Gastroesophageal sphincter (tissue), 4 donors: ENCODE results near the gene CHAC1. TPM values are rescaled to one million over a fixed set of nuclear protein-coding genes. Genes with fewer than 3 reads are reported as not detected.

Experiments used
- ATAC-seq: fragments of 150-250 bp; one replicate; pipeline ENCODE4 v1.9.1; 2016; ENCODE audit warnings: mild to moderate bottlenecking, moderate library complexity
- H3K27ac ChIP-seq, 4 donors: fragments of 200-600 bp; sonication (generic) in 3 of 4; 1 replicate in 3 of 4; 2 replicates in 1 of 4; pipeline ENCODE4 v1.5.1; 2016 to 2019
- H3K27me3 ChIP-seq: fragments of 200-600 bp; sonication (generic); one replicate; pipeline ENCODE4 v1.5.1; 2019
- H3K36me3 ChIP-seq, 2 donors: fragments of 200-600 bp; sonication (generic); one replicate each; pipeline ENCODE4 v1.5.1; 2019; ENCODE audit warnings: control low read depth in 1 of 2
- H3K4me1 ChIP-seq, 3 donors: fragments of 200-600 bp; sonication (generic); 1 replicate in 2 of 3; 2 replicates in 1 of 3; pipeline ENCODE4 v1.5.1; 2016 to 2019; ENCODE audit warnings: control low read depth in 2 of 3
- H3K4me3 ChIP-seq, 2 donors: fragments of 200-600 bp; sonication (generic); one replicate each; pipeline ENCODE4 v1.5.1; 2019; ENCODE audit warnings: mild to moderate bottlenecking in 1 of 2, moderate library complexity in 1 of 2
- H3K9me3 ChIP-seq, 3 donors: fragments of 200-600 bp; sonication (generic); one replicate each; pipeline ENCODE4 v1.5.1; 2017 to 2019; ENCODE audit warnings: control low read depth in 2 of 3
- CTCF ChIP-seq, 4 experiments: fragments of 200-600 bp in 2 of 4; fragments of 450-650 bp in 2 of 4; sonication (generic) in 1 of 4; IDR thresholded peaks; one replicate each; pipeline ENCODE4 v1.5.1; 2017 to 2019; ENCODE audit warnings: antibody characterized with exemption in 4 of 4, mild to moderate bottlenecking in 2 of 4, moderate library complexity in 2 of 4
- EP300 ChIP-seq: sonication (generic); formaldehyde crosslinking; IDR thresholded peaks from one replicate; pipeline ENCODE4 v1.6.1; 2017; ENCODE audit warnings: antibody characterized with exemption, mild to moderate bottlenecking
- POLR2A ChIP-seq, 2 donors: fragments of 450-650 bp; IDR thresholded peaks; one replicate each; pipeline ENCODE4 v1.6.1; 2017; ENCODE audit warnings: antibody characterized with exemption in 2 of 2, mild to moderate bottlenecking in 2 of 2, moderate library complexity in 1 of 2
- POLR2AphosphoS5 ChIP-seq: sonication (generic); formaldehyde crosslinking; IDR thresholded peaks from one replicate; pipeline ENCODE4 v1.6.1; 2017; ENCODE audit warnings: antibody characterized with exemption
- WGBS, 2 donors: methylation state at CpG; one replicate each; pipeline ENCODE4 v1.1.5; 2018; ENCODE audit warnings: low coverage in 1 of 2; 5-methylcytosine and 5-hydroxymethylcytosine counted together
- total RNA-seq, 4 donors: library from RNA; depleted of rRNA; stranded (reverse); fragments of >200 nt; gene quantifications; one replicate each; pipeline ENCODE4 v1.1.0, GENCODE V29; 2016

The CHAC1 gene
- total RNA-seq, 4 donors from 2014 or later, result 0.54 to 1.8 (median 1.5) TPM

- peak overlapping the region; percentile 33 to 70 for H3K4me3 ChIP-seq
- TF ChIP-seq CTCF (IDR thresholded peaks at IDR 0.05) (no peak), POLR2A (IDR thresholded peaks at IDR 0.05) (no peak), POLR2AphosphoS5 (no peak), EP300 (no peak)
- peaks cover 1% of the 10 kb centered on the region for H3K27me3 ChIP-seq
- ATAC-seq, result no peak
- H3K4me1 ChIP-seq, result peaks cover 0 to 36% (median 13%) of the 10 kb centered on the region in 3 donors
- peak overlapping the region; percentile 34 to 92 (median 88) for H3K27ac ChIP-seq
- no peaks in the 10 kb centered on the region for H3K36me3 ChIP-seq
- no peaks in the 10 kb centered on the region for H3K9me3 ChIP-seq
- WGBS, 2 donors, result 15% methylated on average over 4 of the region's 15 CpGs; no CpG with 5 or more reads in 1 of the 2 donors
Observed at GRCh38 chr15:40942337-40942854, 10.9 kb upstream of the CHAC1 start.

- peaks cover 0 to 32% (median 13%) of the 10 kb centered on the region in 3 donors for H3K4me1 ChIP-seq
- no peak for TF ChIP-seq POLR2A (IDR thresholded peaks at IDR 0.05)
- TF ChIP-seq EP300, result no peak
- no peak for TF ChIP-seq POLR2AphosphoS5
- no peak for TF ChIP-seq CTCF (IDR thresholded peaks at IDR 0.05)
- peak overlapping the region in 2 of 4 donors; percentile 89 to 92 for H3K27ac ChIP-seq
- H3K4me3 ChIP-seq, result peak overlapping the region in 1 of 2 donors; percentile 70
- peaks cover 3% of the 10 kb centered on the region for H3K27me3 ChIP-seq
- WGBS, 2 donors, result 78% methylated on average over 9 of the region's 12 CpGs; no CpG with 5 or more reads in 1 of the 2 donors
- no peak for ATAC-seq
- H3K9me3 ChIP-seq, result no peaks in the 10 kb centered on the region
- no peaks in the 10 kb centered on the region for H3K36me3 ChIP-seq
Observed at GRCh38 chr15:40942878-40943277, 10.4 kb upstream of the CHAC1 start.

GRCh38 chr15:40943764-40944365 lies 9.4 kb upstream of the CHAC1 start:
- Histone ChIP-seq H3K9me3 (no peaks in the 10 kb centered on the region), H3K27ac (no peak overlapping the region), H3K27me3 (peaks cover 3% of the 10 kb centered on the region), H3K36me3 (no peaks in the 10 kb centered on the region), H3K4me1 (peaks cover 0 to 31% (median 13%) of the 10 kb centered on the region in 3 donors), H3K4me3 (no peak overlapping the region)
- WGBS, 2 donors, result 97 to 100% methylated on average over 2 to 6 of the region's 9 CpGs
- ATAC-seq, result no peak
- TF ChIP-seq CTCF (IDR thresholded peaks at IDR 0.05) (no peak), POLR2AphosphoS5 (no peak), EP300 (no peak), POLR2A (IDR thresholded peaks at IDR 0.05) (no peak)

- Histone ChIP-seq H3K27ac (no peak overlapping the region), H3K4me3 (no peak overlapping the region), H3K9me3 (no peaks in the 10 kb centered on the region), H3K4me1 (peaks cover 0 to 31% (median 13%) of the 10 kb centered on the region in 3 donors), H3K27me3 (peaks cover 3% of the 10 kb centered on the region), H3K36me3 (no peaks in the 10 kb centered on the region)
- WGBS, 2 donors, result 88 to 100% methylated on average over 3 to 11 of the region's 11 CpGs
- no peak for ATAC-seq
- TF ChIP-seq EP300 (no peak), POLR2AphosphoS5 (no peak), POLR2A (IDR thresholded peaks at IDR 0.05) (no peak), CTCF (IDR thresholded peaks at IDR 0.05) (no peak)
Observed at GRCh38 chr15:40944510-40945296, 8.6 kb upstream of the CHAC1 start.
